Sigmoid colon (tissue), 7 donors: ENCODE measurements around the gene ASB18. TPM values are rescaled to one million over a fixed set of nuclear protein-coding genes. Genes with fewer than 3 reads are reported as not detected.

Source experiments
- DNase-seq: peaks from one replicate; pipeline ENCODE4 v3.0.0-alpha.2; 2019
- H3K27ac ChIP-seq, 4 donors: fragments of 200-600 bp; sonication (generic); one replicate each; pipeline ENCODE4 v1.5.1; 2016 to 2019; ENCODE audit warnings: mild to moderate bottlenecking in 1 of 4
- H3K27me3 ChIP-seq, 3 donors: fragments of 200-600 bp; sonication (generic); one replicate each; pipeline ENCODE4 v1.5.1; 2019; ENCODE audit warnings: mild to moderate bottlenecking in 1 of 3
- H3K36me3 ChIP-seq, 4 donors: fragments of 200-600 bp; sonication (generic); one replicate each; pipeline ENCODE4 v1.5.1; 2016 to 2019
- H3K4me1 ChIP-seq, 4 donors: fragments of 200-600 bp; sonication (generic); one replicate each; pipeline ENCODE4 v1.5.1; 2017 to 2019
- H3K4me3 ChIP-seq, 4 donors: fragments of 200-600 bp; sonication (generic); one replicate each; pipeline ENCODE4 v1.5.1; 2017 to 2019; ENCODE audit warnings: mild to moderate bottlenecking in 2 of 4, moderate library complexity in 1 of 4
- H3K9me3 ChIP-seq, 4 donors: fragments of 200-600 bp in 3 of 4; sonication (generic) in 3 of 4; one replicate each; pipeline versions ENCODE4 v1.5.1 to v1.6.1; 2013 to 2019
- CTCF ChIP-seq, 4 experiments: fragments of 450-650 bp in 3 of 4; fragments of 200-600 bp in 1 of 4; IDR thresholded peaks; one replicate each; pipeline ENCODE4 v1.5.1; 2016 to 2019; ENCODE audit warnings: antibody characterized with exemption in 4 of 4, mild to moderate bottlenecking in 3 of 4, moderate library complexity in 2 of 4
- EP300 ChIP-seq, 4 donors: sonication (generic); formaldehyde crosslinking; IDR thresholded peaks; one replicate each; pipeline ENCODE4 v1.6.1; 2017; ENCODE audit warnings: antibody characterized with exemption in 4 of 4
- POLR2A ChIP-seq, 2 donors: fragments of 450-650 bp; IDR thresholded peaks; one replicate each; pipeline ENCODE4 v1.6.1; 2016; ENCODE audit warnings: antibody characterized with exemption in 2 of 2, mild to moderate bottlenecking in 2 of 2, moderate library complexity in 2 of 2
- POLR2AphosphoS5 ChIP-seq, 4 donors: sonication (generic); formaldehyde crosslinking; IDR thresholded peaks; one replicate each; pipeline ENCODE4 v1.6.1; 2017; ENCODE audit warnings: antibody characterized with exemption in 4 of 4
- WGBS, 2 donors: extraction: QIAGEN DNeasy Blood & Tissue Kit; methylation state at CpG; one replicate each; pipeline ENCODE4 v1.1.7; 2013; 5-methylcytosine and 5-hydroxymethylcytosine counted together
- intact Hi-C: fragments of 100-400 bp; cut with DNase I; formaldehyde crosslinking; loops from one replicate; pipeline ENCODE4 v1.15.1; 2023
- polyA plus RNA-seq, 3 donors: library from polyadenylated mRNA; stranded (reverse); fragments of 200-250 nt; gene quantifications; one replicate each; pipeline ENCODE4 v1.2.3, GENCODE V29; 2013
- total RNA-seq, 4 donors: library from RNA; depleted of rRNA; stranded (reverse); fragments of >200 nt; gene quantifications; one replicate each; pipeline ENCODE4 v1.1.0, GENCODE V29; 2016
- donor health status: healthy with polysubstance abuse.
- donor health status: Bipolar disorder and iron deficiency.
- donor health status: healthy.

ASB18 gene
- total and polyA plus RNA-seq, 7 donors, result not detected

- intact Hi-C loops, result no loop called here
- Histone ChIP-seq H3K4me3 (no peak overlapping the region), H3K27me3 (peaks cover 0 to 1% (median 0%) of the 10 kb centered on the region in 3 donors), H3K4me1 (no peaks in the 10 kb centered on the region), H3K27ac (no peak overlapping the region), H3K36me3 (no peaks in the 10 kb centered on the region), H3K9me3 (no peaks in the 10 kb centered on the region)
- no peak for DNase-seq
- no peak for TF ChIP-seq POLR2A (IDR thresholded peaks at IDR 0.05)
- TF ChIP-seq POLR2AphosphoS5 (IDR thresholded peaks at IDR 0.05), result no peak
- TF ChIP-seq EP300 (IDR thresholded peaks at IDR 0.05), result no peak
- TF ChIP-seq CTCF (IDR thresholded peaks at IDR 0.05), result no peak
- 82 to 90% methylated on average over 2 of the region's 2 CpGs for WGBS, 2 donors
Measured at GRCh38 chr2:236303935-236304334, 39.7 kb upstream of the ASB18 start.

GRCh38 chr2:236302555-236302954, 38.3 kb upstream of the ASB18 start:
- WGBS, 2 donors, result 85 to 92% methylated on average over 6 of the region's 6 CpGs
- intact Hi-C loops, result no loop called here
- DNase-seq, result no peak

GRCh38 chr2:236298924-236299475, 34.8 kb upstream of the ASB18 start:
- no peaks in the 10 kb centered on the region for H3K4me1 ChIP-seq
- DNase-seq, result no peak
- H3K36me3 ChIP-seq, result no peaks in the 10 kb centered on the region
- H3K9me3 ChIP-seq, result no peaks in the 10 kb centered on the region
- WGBS, 2 donors, result 73 to 81% methylated on average over 11 of the region's 11 CpGs
- TF ChIP-seq POLR2A (IDR thresholded peaks at IDR 0.05), result no peak
- no peak for TF ChIP-seq EP300 (IDR thresholded peaks at IDR 0.05)
- TF ChIP-seq CTCF (IDR thresholded peaks at IDR 0.05), result no peak
- no peak for TF ChIP-seq POLR2AphosphoS5 (IDR thresholded peaks at IDR 0.05)
- H3K4me3 ChIP-seq, result no peak overlapping the region
- no peak overlapping the region for H3K27ac ChIP-seq
- H3K27me3 ChIP-seq, result no peaks in the 10 kb centered on the region
- intact Hi-C loops, result no loop called here

More at GRCh38 chr2:236302555-236302954, 38.3 kb upstream of the ASB18 start:
- H3K36me3 ChIP-seq, result no peaks in the 10 kb centered on the region
- TF ChIP-seq EP300 (IDR thresholded peaks at IDR 0.05) (no peak), POLR2A (IDR thresholded peaks at IDR 0.05) (no peak), CTCF (IDR thresholded peaks at IDR 0.05) (no peak)
- H3K27me3 ChIP-seq, result no peaks in the 10 kb centered on the region
- no peak overlapping the region for H3K27ac ChIP-seq
- no peaks in the 10 kb centered on the region for H3K9me3 ChIP-seq
- H3K4me3 ChIP-seq, result no peak overlapping the region
- no peaks in the 10 kb centered on the region for H3K4me1 ChIP-seq

- intact Hi-C loops, result no loop called here
- no peaks in the 10 kb centered on the region for H3K9me3 ChIP-seq
- no peaks in the 10 kb centered on the region for H3K4me1 ChIP-seq
- no peak overlapping the region for H3K27ac ChIP-seq
- H3K27me3 ChIP-seq, result no peaks in the 10 kb centered on the region
- TF ChIP-seq CTCF (IDR thresholded peaks at IDR 0.05) (no peak), EP300 (IDR thresholded peaks at IDR 0.05) (no peak), POLR2AphosphoS5 (IDR thresholded peaks at IDR 0.05) (no peak)
- H3K36me3 ChIP-seq, result no peaks in the 10 kb centered on the region
- H3K4me3 ChIP-seq, result no peak overlapping the region
- no peak for DNase-seq
- 85 to 88% methylated on average over 8 of the region's 8 CpGs for WGBS, 2 donors
Measured at GRCh38 chr2:236295481-236295880, 31.3 kb upstream of the ASB18 start.

GRCh38 chr2:236294647-236295046, 30.4 kb upstream of the ASB18 start:
- no peaks in the 10 kb centered on the region for H3K4me1 ChIP-seq
- no peaks in the 10 kb centered on the region for H3K36me3 ChIP-seq
- H3K27me3 ChIP-seq, result peaks cover 0 to 3% (median 0%) of the 10 kb centered on the region in 3 donors
- no peak overlapping the region for H3K4me3 ChIP-seq
- DNase-seq, result no peak
- intact Hi-C loops, result no loop called here
- WGBS, 2 donors, result 34 to 74% methylated on average over 9 of the region's 9 CpGs
- TF ChIP-seq POLR2AphosphoS5 (IDR thresholded peaks at IDR 0.05), result no peak
- no peak for TF ChIP-seq EP300 (IDR thresholded peaks at IDR 0.05)
- no peak for TF ChIP-seq CTCF (IDR thresholded peaks at IDR 0.05)
- no peak for TF ChIP-seq POLR2A (IDR thresholded peaks at IDR 0.05)
- H3K9me3 ChIP-seq, result no peaks in the 10 kb centered on the region
- no peak overlapping the region for H3K27ac ChIP-seq
